Astrocyte (in vitro differentiated cells and primary cell): ENCODE results near the gene CALCOCO2. TPM values are rescaled to one million over a fixed set of nuclear protein-coding genes. Genes with fewer than 3 reads are reported as not detected.

Source experiments
- DNase-seq: peaks from one replicate; pipeline ENCODE4 v3.0.0-alpha.2; 2010; ENCODE audit warnings: low read depth
- FAIRE-seq: peaks from 2 replicates; lab custom pipeline; 2011; peaks lifted over from hg19 to GRCh38; lab: Jason Lieb, UNC
- H2AFZ ChIP-seq: 2 replicates; pipeline ENCODE4 v1.6.0; 2012; ENCODE audit warnings: low read depth, low read length, inconsistent platforms
- H3K27ac ChIP-seq: 2 replicates; pipeline ENCODE4 v1.5.1; 2011; ENCODE audit warnings: low read depth, low read length, inconsistent platforms
- H3K27me3 ChIP-seq: 2 replicates; pipeline ENCODE4 v1.6.0; 2011; ENCODE audit warnings: low read length, inconsistent platforms; ENCODE audit not compliant: insufficient read depth
- H3K36me3 ChIP-seq: 2 replicates; pipeline ENCODE4 v1.5.1; 2011; ENCODE audit warnings: low read length, inconsistent platforms; ENCODE audit not compliant: insufficient read depth
- H3K4me1 ChIP-seq: 2 replicates; pipeline ENCODE4 v1.5.1; 2011; ENCODE audit warnings: low read length, inconsistent platforms; ENCODE audit not compliant: insufficient read depth
- H3K4me2 ChIP-seq: 2 replicates; pipeline ENCODE4 v1.6.0; 2012; ENCODE audit warnings: low read length, inconsistent platforms
- H3K4me3 ChIP-seq: 2 replicates; pipeline ENCODE4 v1.5.1; 2011; ENCODE audit warnings: low read depth, mild to moderate bottlenecking, low read length, inconsistent platforms; ENCODE audit not compliant: insufficient read depth
- H3K79me2 ChIP-seq: 2 replicates; pipeline ENCODE4 v1.6.0; 2012; ENCODE audit warnings: mild to moderate bottlenecking, low read length, inconsistent platforms; ENCODE audit not compliant: insufficient read depth
- H3K9ac ChIP-seq: 2 replicates; pipeline ENCODE4 v1.6.0; 2012; ENCODE audit warnings: mild to moderate bottlenecking, low read length, inconsistent platforms
- H3K9me3 ChIP-seq: 2 replicates; pipeline ENCODE4 v1.5.1; 2012; ENCODE audit warnings: low read depth, mild to moderate bottlenecking, low read length, inconsistent platforms; ENCODE audit not compliant: insufficient read depth
- H4K20me1 ChIP-seq: 2 replicates; pipeline ENCODE4 v1.6.0; 2012; ENCODE audit warnings: low read length, inconsistent platforms; ENCODE audit not compliant: insufficient read depth
- H3K27ac Mint-ChIP-seq: one replicate; pipeline ENCODE4 v1.8.0; 2021; ENCODE audit warnings: mild to moderate bottlenecking, mixed read lengths; ENCODE audit not compliant: unreplicated experiment
- H3K27me3 Mint-ChIP-seq: one replicate; pipeline ENCODE4 v1.8.0; 2021; ENCODE audit warnings: low read depth, mixed read lengths; ENCODE audit not compliant: unreplicated experiment
- H3K36me3 Mint-ChIP-seq: one replicate; pipeline ENCODE4 v1.8.0; 2021; ENCODE audit warnings: low read depth, mixed read lengths; ENCODE audit not compliant: unreplicated experiment
- H3K4me1 Mint-ChIP-seq: one replicate; pipeline ENCODE4 v1.8.0; 2021; ENCODE audit warnings: low read depth, mixed read lengths; ENCODE audit not compliant: unreplicated experiment
- H3K4me3 Mint-ChIP-seq: one replicate; pipeline ENCODE4 v1.8.0; 2021; ENCODE audit warnings: mild to moderate bottlenecking, moderate library complexity, mixed read lengths; ENCODE audit not compliant: unreplicated experiment
- H3K9me3 Mint-ChIP-seq: one replicate; pipeline ENCODE4 v1.8.0; 2021; ENCODE audit warnings: mild to moderate bottlenecking, mixed read lengths; ENCODE audit not compliant: unreplicated experiment
- EZH2 ChIP-seq: IDR thresholded peaks from 2 replicates; pipeline ENCODE4 v1.6.1; 2012; ENCODE audit warnings: mild to moderate bottlenecking, low read length, inconsistent platforms; ENCODE audit not compliant: insufficient read depth
- total RNA-seq: library from RNA; stranded (reverse); gene quantifications from 2 replicates; pipeline ENCODE4 v1.2.1, GENCODE V29; 2021
- TF ChIP-seq, protein P1 (sequence below): IDR thresholded peaks from 2 replicates; pipeline ENCODE4 v1.5.1; 2011; ENCODE audit warnings: low read depth, mild to moderate bottlenecking, inconsistent platforms, low read length, moderate library complexity; ENCODE audit not compliant: insufficient read depth

The CALCOCO2 gene
- total RNA-seq, 1 donor from 2014 or later = 73.8 TPM

- no peak for TF ChIP-seq EZH2
- TF ChIP-seq, protein P1, sequence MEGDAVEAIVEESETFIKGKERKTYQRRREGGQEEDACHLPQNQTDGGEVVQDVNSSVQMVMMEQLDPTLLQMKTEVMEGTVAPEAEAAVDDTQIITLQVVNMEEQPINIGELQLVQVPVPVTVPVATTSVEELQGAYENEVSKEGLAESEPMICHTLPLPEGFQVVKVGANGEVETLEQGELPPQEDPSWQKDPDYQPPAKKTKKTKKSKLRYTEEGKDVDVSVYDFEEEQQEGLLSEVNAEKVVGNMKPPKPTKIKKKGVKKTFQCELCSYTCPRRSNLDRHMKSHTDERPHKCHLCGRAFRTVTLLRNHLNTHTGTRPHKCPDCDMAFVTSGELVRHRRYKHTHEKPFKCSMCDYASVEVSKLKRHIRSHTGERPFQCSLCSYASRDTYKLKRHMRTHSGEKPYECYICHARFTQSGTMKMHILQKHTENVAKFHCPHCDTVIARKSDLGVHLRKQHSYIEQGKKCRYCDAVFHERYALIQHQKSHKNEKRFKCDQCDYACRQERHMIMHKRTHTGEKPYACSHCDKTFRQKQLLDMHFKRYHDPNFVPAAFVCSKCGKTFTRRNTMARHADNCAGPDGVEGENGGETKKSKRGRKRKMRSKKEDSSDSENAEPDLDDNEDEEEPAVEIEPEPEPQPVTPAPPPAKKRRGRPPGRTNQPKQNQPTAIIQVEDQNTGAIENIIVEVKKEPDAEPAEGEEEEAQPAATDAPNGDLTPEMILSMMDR = no peak
- H3K27ac Mint-ChIP-seq = no peak overlapping the region
- FAIRE-seq = no peak
These were observed 21.7 kb upstream of the CALCOCO2 start for GRCh38 chr17:48809182-48809581.

GRCh38 chr17:48812001-48812400 lies 18.8 kb upstream of the CALCOCO2 start:
- H3K9me3 Mint-ChIP-seq = no peaks in the 10 kb centered on the region
- H3K27me3 Mint-ChIP-seq = peaks cover 46% of the 10 kb centered on the region
- Histone ChIP-seq H3K27me3 (peaks cover 34% of the 10 kb centered on the region), H4K20me1 (no peaks in the 10 kb centered on the region), H3K36me3 (no peaks in the 10 kb centered on the region), H3K9me3 (no peaks in the 10 kb centered on the region), H3K79me2 (no peaks in the 10 kb centered on the region), H3K9ac (no peak overlapping the region), H3K27ac (no peak overlapping the region), H3K4me1 (peaks cover 4% of the 10 kb centered on the region), H3K4me3 (no peak overlapping the region), H2AFZ (no peak overlapping the region), H3K4me2 (no peak overlapping the region)
- H3K4me3 Mint-ChIP-seq = no peak overlapping the region
- TF ChIP-seq, protein P1 = no peak
- TF ChIP-seq EZH2 = no peak
- DNase-seq = no peak
- no peaks in the 10 kb centered on the region for H3K36me3 Mint-ChIP-seq
- no peaks in the 10 kb centered on the region for H3K4me1 Mint-ChIP-seq
- H3K27ac Mint-ChIP-seq = no peak overlapping the region
- FAIRE-seq = no peak

More at GRCh38 chr17:48809182-48809581, 21.7 kb upstream of the CALCOCO2 start:
- Histone ChIP-seq H3K27me3 (peaks cover 24% of the 10 kb centered on the region), H3K9ac (no peak overlapping the region), H3K36me3 (no peaks in the 10 kb centered on the region), H4K20me1 (no peaks in the 10 kb centered on the region), H3K27ac (no peak overlapping the region), H3K9me3 (no peaks in the 10 kb centered on the region), H3K4me2 (no peak overlapping the region), H2AFZ (no peak overlapping the region), H3K4me3 (no peak overlapping the region), H3K79me2 (no peaks in the 10 kb centered on the region), H3K4me1 (no peaks in the 10 kb centered on the region)
- peaks cover 40% of the 10 kb centered on the region for H3K27me3 Mint-ChIP-seq
- no peaks in the 10 kb centered on the region for H3K9me3 Mint-ChIP-seq
- no peaks in the 10 kb centered on the region for H3K4me1 Mint-ChIP-seq
- no peak for DNase-seq
- H3K36me3 Mint-ChIP-seq = no peaks in the 10 kb centered on the region
- no peak overlapping the region for H3K4me3 Mint-ChIP-seq

DNA sequence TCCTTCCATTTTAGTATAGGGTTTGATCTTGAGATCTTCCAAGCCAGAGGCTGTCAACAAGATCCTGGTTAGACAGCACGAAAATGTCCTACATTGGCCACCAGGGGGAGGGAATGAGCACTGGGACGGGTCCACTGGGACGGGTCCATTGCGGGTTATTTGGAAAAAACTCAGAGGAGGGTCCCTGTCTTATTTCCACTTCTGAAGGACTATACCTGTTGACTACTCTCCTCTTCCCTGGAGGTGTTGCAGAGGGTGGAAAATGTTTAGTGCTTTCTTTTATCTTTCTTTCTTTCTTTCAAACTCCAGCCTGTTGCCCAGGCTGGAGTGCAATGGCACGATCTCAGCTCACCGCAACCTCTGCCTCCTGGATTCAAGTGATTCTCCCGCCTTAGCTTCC lies 16.3 kb upstream of the CALCOCO2 start:
- Histone ChIP-seq H3K9ac (no peak overlapping the region), H3K36me3 (no peaks in the 10 kb centered on the region), H3K4me1 (peaks cover 4% of the 10 kb centered on the region), H4K20me1 (no peaks in the 10 kb centered on the region), H3K79me2 (no peaks in the 10 kb centered on the region), H3K4me2 (no peak overlapping the region), H3K27ac (no peak overlapping the region), H3K27me3 (peaks cover 36% of the 10 kb centered on the region), H2AFZ (no peak overlapping the region), H3K4me3 (no peak overlapping the region), H3K9me3 (no peaks in the 10 kb centered on the region)
- Mint-ChIP-seq H3K27me3 (peaks cover 56% of the 10 kb centered on the region), H3K36me3 (no peaks in the 10 kb centered on the region), H3K27ac (no peak overlapping the region), H3K4me3 (no peak overlapping the region), H3K4me1 (no peaks in the 10 kb centered on the region), H3K9me3 (no peaks in the 10 kb centered on the region)
- FAIRE-seq = no peak
- no peak for TF ChIP-seq EZH2
- TF ChIP-seq, protein P1 = peak; percentile 66
- peak; percentile 3 for DNase-seq
